H9 (cell line): ENCODE data around the gene JAKMIP3. TPM values are rescaled to one million over a fixed set of nuclear protein-coding genes. Genes with fewer than 3 reads are reported as not detected.

ENCODE experiments used
- DNase-seq: peaks from one replicate; pipeline ENCODE4 v3.0.0-alpha.2; 2017
- H2AFZ ChIP-seq: one replicate; pipeline ENCODE4 v1.6.1; 2013; ENCODE audit warnings: mild to moderate bottlenecking, low read length, control low read depth, moderate library complexity
- H2AK5ac ChIP-seq: 2 replicates; pipeline ENCODE4 v1.6.1; 2013; ENCODE audit warnings: low read length, control low read depth, mixed read lengths; ENCODE audit not compliant: insufficient read length
- H2BK120ac ChIP-seq: one replicate; pipeline ENCODE4 v1.6.1; 2013; ENCODE audit warnings: low read depth, mild to moderate bottlenecking, low read length, control low read depth, inconsistent platforms; ENCODE audit not compliant: poor library complexity, severe bottlenecking
- H2BK12ac ChIP-seq: 2 replicates; pipeline ENCODE4 v1.6.1; 2013; ENCODE audit warnings: low read length, control low read depth, mixed read lengths, low read depth; ENCODE audit not compliant: insufficient read length
- H2BK15ac ChIP-seq: 2 replicates; pipeline ENCODE4 v1.6.1; 2013; ENCODE audit warnings: low read depth, low read length, control low read depth
- H2BK20ac ChIP-seq: one replicate; pipeline ENCODE4 v1.6.1; 2013; ENCODE audit warnings: low read depth, mild to moderate bottlenecking, low read length, control low read depth, inconsistent platforms; ENCODE audit not compliant: poor library complexity, severe bottlenecking
- H2BK5ac ChIP-seq: 2 replicates; pipeline ENCODE4 v1.6.1; 2013; ENCODE audit warnings: low read length, control low read depth, mixed read lengths; ENCODE audit not compliant: insufficient read length
- H3K14ac ChIP-seq: 2 replicates; pipeline ENCODE4 v1.6.1; 2013; ENCODE audit warnings: low read length, control low read depth; ENCODE audit not compliant: insufficient read depth
- H3K18ac ChIP-seq: 2 replicates; pipeline ENCODE4 v1.6.1; 2013; ENCODE audit warnings: low read depth, mild to moderate bottlenecking, mixed read lengths, low read length, control low read depth; ENCODE audit not compliant: insufficient read length
- H3K23ac ChIP-seq: 2 replicates; pipeline ENCODE4 v1.6.1; 2013; ENCODE audit warnings: low read length, control low read depth, mixed read lengths, low read depth; ENCODE audit not compliant: insufficient read length
- H3K23me2 ChIP-seq: 2 replicates; pipeline ENCODE4 v1.6.1; 2013; ENCODE audit warnings: low read depth, mild to moderate bottlenecking, mixed read lengths, low read length, control low read depth; ENCODE audit not compliant: insufficient read length, poor library complexity, severe bottlenecking
- H3K27ac ChIP-seq: 2 replicates; pipeline ENCODE4 v1.5.1; 2013; ENCODE audit warnings: low read length, control low read depth, mixed read lengths, low read depth; ENCODE audit not compliant: insufficient read length
- H3K27me3 ChIP-seq: 2 replicates; pipeline ENCODE4 v1.6.1; 2013; ENCODE audit warnings: low read length, control low read depth, inconsistent platforms; ENCODE audit not compliant: insufficient read depth
- H3K4ac ChIP-seq: 2 replicates; pipeline ENCODE4 v1.6.1; 2013; ENCODE audit warnings: low read depth, mild to moderate bottlenecking, control low read depth, inconsistent platforms, low read length, moderate library complexity
- H3K4me1 ChIP-seq: 2 replicates; pipeline ENCODE4 v1.6.1; 2013; ENCODE audit warnings: low read length, control low read depth, inconsistent platforms; ENCODE audit not compliant: insufficient read depth
- H3K4me2 ChIP-seq: 2 replicates; pipeline ENCODE4 v1.6.1; 2013; ENCODE audit warnings: low read length, control low read depth, mixed read lengths; ENCODE audit not compliant: insufficient read length, insufficient read depth
- H3K56ac ChIP-seq: 2 replicates; pipeline ENCODE4 v1.6.1; 2013; ENCODE audit warnings: low read depth, mild to moderate bottlenecking, mixed read lengths, low read length, control low read depth; ENCODE audit not compliant: insufficient read length
- H3K79me1 ChIP-seq: 2 replicates; pipeline ENCODE4 v1.6.1; 2013; ENCODE audit warnings: low read depth, mild to moderate bottlenecking, moderate library complexity, low read length, control low read depth, inconsistent platforms; ENCODE audit not compliant: insufficient read depth, poor library complexity, severe bottlenecking
- H3K79me2 ChIP-seq: 2 replicates; pipeline ENCODE4 v1.6.1; 2013; ENCODE audit warnings: low read length, control low read depth, inconsistent platforms; ENCODE audit not compliant: insufficient read depth
- H3K9ac ChIP-seq: 2 replicates; pipeline ENCODE4 v1.6.1; 2013; ENCODE audit warnings: low read length, control low read depth, mixed read lengths; ENCODE audit not compliant: insufficient read length; ENCODE audit errors: extremely low read depth
- H3K9me3 ChIP-seq: one replicate; pipeline ENCODE4 v1.6.1; 2013; ENCODE audit warnings: low read depth, low read length, inconsistent platforms; ENCODE audit not compliant: control insufficient read depth
- H3T11ph ChIP-seq: one replicate; pipeline ENCODE4 v1.6.1; 2013; ENCODE audit warnings: mild to moderate bottlenecking, low read length, control low read depth, inconsistent platforms
- H4K20me1 ChIP-seq: one replicate; pipeline ENCODE4 v1.6.1; 2013; ENCODE audit not compliant: control insufficient read depth, insufficient read length, insufficient read depth
- H4K5ac ChIP-seq: 2 replicates; pipeline ENCODE4 v1.6.1; 2013; ENCODE audit warnings: low read depth, mild to moderate bottlenecking, mixed read lengths, low read length, control low read depth; ENCODE audit not compliant: insufficient read length
- H4K8ac ChIP-seq: replicated peaks from 2 replicates; pipeline ENCODE4 v1.6.1; 2013; ENCODE audit warnings: low read length, control low read depth, mixed read lengths, low read depth; ENCODE audit not compliant: insufficient read length
- H4K91ac ChIP-seq: 2 replicates; pipeline ENCODE4 v1.6.1; 2013; ENCODE audit warnings: low read depth, mild to moderate bottlenecking, moderate library complexity, mixed read lengths, low read length, control low read depth; ENCODE audit not compliant: insufficient read length
- H3K27ac Mint-ChIP-seq, 3 experiments: 2 replicates in 2 of 3; 3 replicates in 1 of 3; pipeline ENCODE4 v1.8.0; 2020 to 2021; ENCODE audit warnings: mixed read lengths in 3 of 3, mild to moderate bottlenecking in 1 of 3, moderate library complexity in 1 of 3
- H3K27me3 Mint-ChIP-seq: 2 replicates; pipeline ENCODE4 v1.8.0; 2021; ENCODE audit warnings: low read depth, mild to moderate bottlenecking, moderate library complexity, mixed read lengths
- H3K36me3 Mint-ChIP-seq, 3 experiments: 2 replicates in 2 of 3; 3 replicates in 1 of 3; pipeline ENCODE4 v1.8.0; 2020 to 2021; ENCODE audit warnings: low read depth in 3 of 3, mixed read lengths in 3 of 3; ENCODE audit not compliant: insufficient read depth in 1 of 3
- H3K4me1 Mint-ChIP-seq, 2 experiments: 2 replicates each; pipeline ENCODE4 v1.8.0; 2020; ENCODE audit warnings: mixed read lengths in 2 of 2
- H3K4me3 Mint-ChIP-seq, 2 experiments: 2 replicates in 1 of 2; 3 replicates in 1 of 2; pipeline ENCODE4 v1.8.0; 2020 to 2021; ENCODE audit warnings: mild to moderate bottlenecking in 2 of 2, mixed read lengths in 2 of 2, moderate library complexity in 1 of 2
- H3K9me3 Mint-ChIP-seq, 2 experiments: 2 replicates in 1 of 2; 3 replicates in 1 of 2; pipeline ENCODE4 v1.8.0; 2020; ENCODE audit warnings: mild to moderate bottlenecking in 2 of 2, mixed read lengths in 2 of 2, moderate library complexity in 1 of 2
- CTCF ChIP-seq: fragments of 200-600 bp; sonication (generic); conservative IDR thresholded peaks from 3 replicates; pipeline ENCODE4 v1.8.0; 2021; ENCODE audit warnings: antibody characterized with exemption, mild to moderate bottlenecking
- WGBS: extraction: QIAGEN DNeasy Blood & Tissue Kit; methylation state at CpG from one replicate; pipeline ENCODE4 v1.1.7; 2013; ENCODE audit warnings: missing lambda C conversion rate, low lambda C conversion rate, mixed read lengths; ENCODE audit not compliant: insufficient read length; ENCODE audit errors: extremely low coverage; 5-methylcytosine and 5-hydroxymethylcytosine counted together
- total RNA-seq: library from RNA; stranded (reverse); gene quantifications from 2 replicates; pipeline ENCODE4 v1.2.1, GENCODE V29; 2021

Gene JAKMIP3
- total RNA-seq, 1 experiment from 2014 or later: 0.50 TPM

GRCh38 chr10:132028706-132029105 is 37.0 kb upstream of the JAKMIP3 start:
- Mint-ChIP-seq H3K9me3 (0 out of 5 replicates have a peak, but pooled peaks cover 0 to 5% of the 10 kb centered on the region in 2 experiments), H3K4me1 (no peaks in the 10 kb centered on the region), H3K27ac (no peak overlapping the region), H3K36me3 (no peaks in the 10 kb centered on the region), H3K27me3 (peaks cover 60% of the 10 kb centered on the region), H3K4me3 (no peak overlapping the region)
- Histone ChIP-seq H3K4me2 (no peak overlapping the region), H4K8ac (no peak overlapping the region), H2BK15ac (no peak overlapping the region), H2AK5ac (no peak overlapping the region), H2BK120ac (no peak overlapping the region), H4K5ac (no peak overlapping the region), H3K79me1 (no peaks in the 10 kb centered on the region), H3K27ac (no peak overlapping the region), H3K9me3 (no peaks in the 10 kb centered on the region), H2BK5ac (no peak overlapping the region), H3K4me1 (no peaks in the 10 kb centered on the region), H3K27me3 (no peaks in the 10 kb centered on the region; the same call in 1 of the 2 replicates), H3K23ac (no peak overlapping the region), H3K14ac (no peak overlapping the region), H2BK12ac (no peak overlapping the region), H2AFZ (no peak overlapping the region), H3K79me2 (no peaks in the 10 kb centered on the region), H3K9ac (no peak overlapping the region), H3K4ac (no peak overlapping the region), H2BK20ac (no peak overlapping the region), H3T11ph (no peak overlapping the region), H3K23me2 (no peaks in the 10 kb centered on the region), H4K20me1 (no peaks in the 10 kb centered on the region), H3K56ac (no peak overlapping the region), H4K91ac (no peak overlapping the region), H3K18ac (no peak overlapping the region)
- DNase-seq: no peak
- TF ChIP-seq CTCF: no peak
- no CpG with 5 or more reads among the region's 6 CpGs for WGBS
